Activated gamma-delta T cell treated with anti-CD3 and anti-CD28 coated beads, Interleukin-2, amount 50 U/mL, for 16 hours (primary cell): Measurements from ENCODE around the gene LY6G6D.

Experiments
- DNase-seq: peaks from one replicate; pipeline ENCODE4 v3.0.0-alpha.2; 2020; ENCODE audit warnings: low read depth

LY6G6D gene

DNA sequence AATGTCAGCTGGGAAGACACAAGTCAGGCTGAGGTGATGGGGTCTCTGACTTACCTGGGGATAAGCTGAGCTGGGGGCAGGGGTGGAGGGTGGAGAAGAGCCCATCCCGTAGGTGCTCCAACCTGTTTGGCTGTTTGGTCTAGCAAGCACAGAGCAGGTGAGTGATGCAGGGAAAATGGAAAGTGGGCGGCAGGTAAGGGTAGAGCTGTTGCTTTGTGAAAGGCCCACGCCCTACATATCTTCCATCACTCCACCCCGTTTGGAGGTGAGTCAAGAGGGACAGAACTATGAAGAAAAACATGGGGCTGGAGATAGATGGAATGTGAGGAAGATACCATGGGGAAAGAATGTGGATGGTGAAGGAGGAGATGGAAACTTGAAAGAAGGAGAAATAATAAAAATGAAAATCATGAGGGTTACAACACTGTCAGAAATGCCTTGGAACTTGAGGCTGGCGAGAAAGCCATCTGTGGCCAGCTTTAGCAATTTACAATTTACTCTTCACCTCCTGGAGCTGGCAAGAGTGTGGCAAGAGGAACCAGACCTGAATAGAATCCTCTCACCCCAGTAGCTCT, 5.1 kb downstream of the LY6G6D start:
- no peak for DNase-seq

DNA sequence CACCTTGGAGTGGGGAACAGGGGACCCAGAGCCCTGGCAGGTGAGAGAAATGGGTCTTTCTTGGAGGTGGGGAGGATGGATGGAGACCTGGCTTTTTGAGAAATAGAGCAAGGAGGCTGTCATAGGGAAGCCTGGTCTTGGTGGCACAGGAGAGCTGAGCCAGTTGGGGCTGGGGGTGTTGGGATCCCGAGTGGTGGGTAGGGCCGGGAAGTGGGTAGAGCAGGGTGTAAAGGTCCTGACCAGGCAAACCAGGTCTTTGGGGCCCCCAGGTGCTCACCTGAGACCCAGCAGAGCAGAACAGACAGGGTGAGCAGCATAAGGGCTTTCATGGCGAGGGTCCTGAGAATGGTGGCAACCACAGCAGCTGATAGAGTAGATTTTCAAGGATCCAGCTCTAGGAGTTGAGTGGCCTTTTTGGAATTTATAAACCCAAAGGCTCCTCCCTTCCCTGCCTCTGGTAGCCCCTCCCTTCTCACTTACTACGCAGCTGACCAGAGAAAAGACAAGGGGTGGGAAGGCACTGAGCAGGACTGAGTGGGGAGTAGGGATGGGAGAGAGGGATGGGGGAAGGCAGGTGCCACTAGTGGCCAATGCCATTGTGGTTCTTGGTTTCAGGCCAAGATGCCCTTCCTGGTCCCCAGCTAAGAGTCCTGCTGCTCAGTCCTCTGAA, 6.3 kb downstream of the LY6G6D start, which contains the start of gene LY6G6C:
Gene LY6G6C, minus strand, starts transcription at position 396 of the 670 bp plus-strand sequence. Its CDS starts 67 bp downstream, at position 329.
- DNase-seq = no peak

DNA sequence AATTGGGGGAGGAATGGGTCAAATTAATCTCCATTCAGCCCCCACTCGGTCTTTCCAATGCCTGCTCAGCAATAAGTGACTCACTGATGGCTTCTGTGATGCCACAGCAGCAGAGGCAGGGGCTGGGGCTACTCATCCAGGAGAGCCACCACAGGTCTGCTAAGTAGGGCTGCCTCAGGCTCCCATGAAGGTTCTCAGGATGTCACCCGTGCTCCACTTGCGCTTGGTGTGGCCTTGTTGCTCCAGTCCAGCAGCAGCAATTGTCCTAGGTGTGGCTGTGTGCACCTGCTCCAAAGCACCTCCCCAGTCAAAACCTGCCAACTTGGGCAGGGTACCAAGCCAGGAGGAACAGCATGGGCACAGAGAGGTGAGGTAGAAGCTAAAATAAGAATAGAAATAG, 7.0 kb downstream of the LY6G6D start:
- no peak for DNase-seq

DNA sequence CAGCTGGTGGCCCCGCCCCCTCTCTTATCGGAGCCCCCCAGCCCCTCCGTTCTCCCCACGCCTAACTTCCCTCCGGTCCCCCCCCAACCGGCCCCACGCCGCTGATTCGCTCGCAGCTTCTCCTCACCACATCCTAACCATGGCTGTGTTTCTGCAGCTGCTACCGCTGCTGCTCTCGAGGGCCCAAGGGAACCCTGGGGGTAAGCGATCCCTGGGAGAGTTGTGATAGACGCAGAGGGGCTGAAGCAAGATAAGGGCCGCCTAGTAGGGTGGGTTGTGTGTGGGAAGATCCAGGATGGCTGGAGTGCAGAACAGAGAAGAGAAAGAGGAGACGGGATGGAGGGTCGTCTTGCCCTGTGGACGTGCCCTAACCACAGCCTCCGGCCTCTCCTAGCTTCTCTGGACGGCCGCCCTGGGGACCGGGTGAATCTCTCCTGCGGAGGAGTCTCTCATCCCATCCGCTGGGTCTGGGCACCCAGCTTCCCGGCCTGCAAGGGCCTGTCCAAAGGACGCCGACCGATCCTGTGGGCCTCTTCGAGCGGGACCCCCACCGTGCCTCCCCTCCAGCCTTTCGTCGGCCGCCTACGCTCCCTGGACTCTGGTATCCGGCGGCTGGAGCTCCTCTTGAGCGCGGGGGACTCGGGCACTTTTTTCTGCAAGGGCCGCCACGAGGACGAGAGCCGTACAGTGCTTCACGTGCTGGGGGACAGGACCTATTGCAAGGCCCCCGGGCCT, 8.3 kb downstream of the LY6G6D start, which contains the start of gene MPIG6B:
Gene MPIG6B, plus strand, starts transcription at position 129 of the 735 bp plus-strand sequence. Its CDS starts 11 bp downstream, at position 140.
- DNase-seq = no peak

DNA sequence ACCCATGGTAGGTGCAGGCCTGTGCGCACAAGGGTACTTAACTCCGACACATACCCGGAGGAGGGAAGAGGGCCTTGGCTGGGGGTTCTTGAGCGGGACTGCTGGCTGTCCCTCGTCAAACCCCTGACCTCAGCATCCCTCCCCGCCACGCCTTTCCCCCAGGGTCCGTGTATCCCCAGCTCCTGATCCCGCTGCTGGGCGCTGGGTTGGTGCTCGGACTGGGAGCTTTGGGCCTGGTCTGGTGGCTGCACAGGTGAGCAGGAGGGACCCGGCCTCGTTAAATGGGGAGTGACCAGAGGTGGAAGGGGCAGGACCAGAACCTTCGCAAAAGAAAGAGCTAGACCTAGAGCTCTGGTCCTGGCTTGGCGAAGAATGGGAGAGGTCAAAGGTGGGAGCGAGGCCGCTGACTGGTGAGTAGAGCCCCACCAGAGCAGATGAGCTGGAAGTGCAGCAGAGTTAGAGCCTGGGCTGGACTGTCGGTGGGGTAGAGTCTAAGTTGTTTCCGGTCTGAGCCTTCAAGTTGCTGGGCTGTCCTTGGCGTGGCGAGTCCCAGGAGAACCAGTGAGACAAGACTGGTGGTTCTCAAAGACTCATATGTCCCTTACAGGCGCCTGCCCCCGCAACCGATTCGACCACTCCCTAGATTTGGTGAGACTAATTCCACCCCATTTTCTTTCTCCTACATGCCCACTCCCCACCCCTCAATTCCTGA, 9.0 kb downstream of the LY6G6D start:
- DNase-seq = no peak

DNA sequence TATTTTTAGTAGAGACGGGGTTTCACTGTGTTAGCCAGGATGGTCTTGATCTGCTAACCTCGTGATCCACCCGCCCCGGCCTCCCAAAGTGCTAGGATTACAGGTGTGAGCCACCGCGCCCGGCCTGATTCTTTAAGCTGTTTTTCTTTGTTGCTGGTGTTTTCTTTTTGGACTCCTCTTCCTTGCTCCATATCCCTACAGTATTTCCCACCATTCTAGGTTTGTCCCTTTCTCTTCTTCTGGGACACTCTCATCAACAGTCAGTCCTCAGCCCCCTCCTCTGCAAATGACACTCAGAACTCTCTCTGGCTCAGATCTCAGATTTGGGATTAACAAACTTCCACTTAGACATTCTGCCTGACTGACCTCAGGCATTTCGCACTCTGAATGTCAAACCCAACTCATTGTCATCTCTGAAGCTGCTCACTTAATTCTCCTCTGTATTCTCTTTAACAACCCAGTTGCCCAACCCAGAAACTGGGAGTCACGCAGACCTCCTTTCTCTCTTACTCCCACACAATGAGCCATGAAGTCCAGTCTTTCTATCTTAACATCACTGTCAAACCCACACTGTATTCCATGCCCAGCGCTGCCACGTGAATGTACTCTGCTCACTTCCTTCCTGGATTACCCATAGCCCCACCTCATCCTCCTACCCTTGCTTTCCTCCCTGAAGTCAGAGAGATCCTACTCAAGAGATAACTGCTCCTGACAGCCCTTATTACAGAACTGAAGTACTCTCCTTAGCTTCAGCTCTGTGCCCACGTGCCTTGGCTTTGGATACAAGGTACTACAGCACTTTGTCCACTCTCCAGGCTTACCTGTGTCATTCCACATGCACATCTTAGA, 10.6 kb downstream of the LY6G6D start:
- no peak for DNase-seq

DNA sequence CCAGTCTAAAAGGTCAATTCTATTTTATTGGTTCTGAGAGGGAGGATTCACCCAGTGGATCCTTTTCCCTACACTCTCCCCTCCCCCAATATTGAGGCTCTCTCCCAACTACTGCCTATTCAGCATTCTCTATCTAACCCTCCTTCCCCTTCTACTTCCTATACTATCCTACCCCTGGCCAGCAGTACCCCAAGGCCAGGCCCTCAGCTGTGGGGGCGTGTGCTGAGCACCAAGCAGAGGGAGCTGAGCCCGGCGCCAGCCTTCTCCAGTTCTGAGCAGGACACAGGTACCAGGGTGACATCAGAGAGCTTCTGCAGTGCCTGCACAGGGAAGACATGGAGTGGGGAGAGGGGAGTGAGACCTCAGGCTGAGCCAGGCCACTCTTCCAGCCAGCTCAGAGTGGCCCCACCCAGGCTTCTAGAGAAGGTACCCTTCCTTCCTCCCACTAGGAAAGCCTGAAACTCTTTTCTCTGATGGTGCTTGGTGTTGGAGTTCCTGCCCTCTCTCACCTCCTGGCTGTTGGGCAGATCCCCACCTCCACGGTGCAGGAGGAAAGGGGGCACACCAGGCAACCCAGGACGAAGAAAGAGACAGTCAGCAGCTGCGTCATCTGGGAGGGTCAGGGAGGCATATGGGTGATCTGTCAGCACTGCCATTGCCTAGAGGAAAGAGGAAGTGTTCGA, 12.0 kb downstream of the LY6G6D start:
- DNase-seq = no peak

DNA sequence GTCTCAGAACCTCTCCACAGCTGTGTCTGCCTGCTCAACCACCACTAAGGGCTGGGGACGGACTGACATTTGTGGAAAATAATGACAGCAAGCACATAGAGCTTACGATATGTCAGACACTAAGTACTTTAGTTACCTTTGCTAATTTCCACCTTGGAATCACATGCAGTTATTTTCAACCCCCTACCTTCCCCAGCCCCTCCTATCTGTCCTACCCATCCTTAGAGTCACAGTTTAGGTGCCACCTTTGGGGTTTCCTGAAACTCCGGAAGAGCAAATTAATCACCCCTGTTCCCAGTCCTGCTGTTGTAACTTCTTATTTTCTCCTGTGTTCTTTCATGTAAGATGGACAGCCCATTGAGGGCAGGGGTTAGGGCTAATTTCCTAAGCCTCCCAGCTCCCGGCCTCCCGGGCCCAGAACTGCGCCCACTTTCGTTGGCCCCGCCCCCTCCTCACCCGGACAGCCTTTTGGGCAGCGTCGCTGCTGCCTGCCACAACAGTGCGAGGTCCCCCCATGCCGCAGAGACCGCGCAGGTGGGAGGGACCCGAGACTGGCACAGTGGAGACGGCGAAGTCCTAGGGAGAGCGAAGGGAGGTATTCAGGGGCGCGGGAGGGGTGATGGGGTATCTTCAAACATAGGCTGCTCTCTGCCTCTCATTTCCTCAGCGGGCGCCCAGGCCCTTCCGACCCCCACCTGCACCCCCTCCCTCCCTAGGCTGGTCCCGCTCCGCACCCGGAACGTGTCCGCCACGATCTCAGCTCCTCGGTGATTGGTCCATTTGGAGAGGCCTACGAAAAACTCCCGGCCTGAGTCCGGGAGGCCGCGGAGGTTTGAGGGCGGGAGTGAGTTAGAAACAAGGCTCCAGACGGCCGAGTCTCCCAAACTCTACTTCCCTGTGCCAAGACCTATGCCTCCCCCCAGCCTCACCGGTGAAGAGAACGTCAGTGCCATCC, 12.8 kb downstream of the LY6G6D start:
- DNase-seq = no peak

DNA sequence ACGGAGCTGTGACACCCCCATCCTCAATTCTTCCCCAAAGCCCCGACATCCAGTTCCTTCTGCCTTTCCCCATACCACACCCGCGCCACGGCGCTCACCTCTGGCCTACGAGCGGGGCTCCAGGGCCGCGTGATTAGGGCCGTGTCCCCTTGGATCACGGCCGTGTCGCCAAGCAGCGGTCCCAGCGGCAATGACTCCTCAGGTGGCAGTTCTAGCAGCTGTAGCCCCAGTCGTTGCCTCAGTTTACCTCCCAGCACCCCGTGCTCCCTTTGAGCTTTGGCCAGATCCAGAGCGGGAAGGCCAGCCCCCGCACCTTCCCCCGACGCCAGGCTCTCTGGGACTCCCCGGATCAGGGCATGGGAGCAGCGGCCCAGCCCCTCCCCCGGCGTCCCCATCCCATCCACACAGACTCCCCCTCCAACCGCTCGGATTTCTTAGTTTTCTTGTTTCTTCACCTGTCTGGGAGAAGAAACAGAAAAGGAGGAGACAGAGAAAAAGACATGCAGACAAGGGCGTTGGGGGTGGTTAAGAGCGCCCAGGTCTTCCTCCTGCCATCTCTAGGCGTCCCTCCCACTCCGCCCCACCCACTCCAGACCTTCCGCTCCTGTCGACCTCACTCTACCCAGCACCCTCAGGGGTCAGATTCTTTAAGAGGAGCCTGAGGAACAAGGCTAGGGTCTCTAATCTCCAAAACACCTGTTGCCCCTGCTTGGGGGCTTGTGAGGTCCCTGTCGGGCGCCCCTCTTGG, 13.8 kb downstream of the LY6G6D start, which contains the start of gene DDAH2:
Gene DDAH2, minus strand, starts transcription at position 533 of the 748 bp plus-strand sequence. Its CDS starts 138 bp downstream, at position 395.
- no peak for DNase-seq

DNA sequence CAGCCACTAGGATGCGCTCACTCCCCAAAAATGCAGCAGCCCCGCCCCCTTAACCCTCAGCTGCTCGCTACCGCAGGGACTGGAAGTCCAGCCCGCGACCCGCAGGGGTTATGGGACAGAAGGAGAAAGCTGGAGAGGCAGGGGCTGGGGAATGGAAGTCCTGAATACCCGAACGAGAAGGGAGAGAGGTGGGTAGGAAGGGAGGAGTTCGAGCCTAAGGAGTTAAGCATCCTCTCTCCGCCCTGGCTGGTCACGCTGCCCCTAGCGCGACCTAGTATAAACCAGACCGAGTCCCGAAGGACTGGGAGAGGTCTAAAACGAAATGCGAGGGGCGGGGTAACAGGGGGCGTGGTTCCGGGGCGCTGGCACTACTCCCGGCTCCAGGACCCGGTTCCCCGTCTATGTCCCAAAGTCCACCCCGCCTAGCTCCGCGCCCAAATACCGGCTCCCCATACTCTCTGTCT, 14.4 kb downstream of the LY6G6D start:
- peak; percentile 71 for DNase-seq

DNA sequence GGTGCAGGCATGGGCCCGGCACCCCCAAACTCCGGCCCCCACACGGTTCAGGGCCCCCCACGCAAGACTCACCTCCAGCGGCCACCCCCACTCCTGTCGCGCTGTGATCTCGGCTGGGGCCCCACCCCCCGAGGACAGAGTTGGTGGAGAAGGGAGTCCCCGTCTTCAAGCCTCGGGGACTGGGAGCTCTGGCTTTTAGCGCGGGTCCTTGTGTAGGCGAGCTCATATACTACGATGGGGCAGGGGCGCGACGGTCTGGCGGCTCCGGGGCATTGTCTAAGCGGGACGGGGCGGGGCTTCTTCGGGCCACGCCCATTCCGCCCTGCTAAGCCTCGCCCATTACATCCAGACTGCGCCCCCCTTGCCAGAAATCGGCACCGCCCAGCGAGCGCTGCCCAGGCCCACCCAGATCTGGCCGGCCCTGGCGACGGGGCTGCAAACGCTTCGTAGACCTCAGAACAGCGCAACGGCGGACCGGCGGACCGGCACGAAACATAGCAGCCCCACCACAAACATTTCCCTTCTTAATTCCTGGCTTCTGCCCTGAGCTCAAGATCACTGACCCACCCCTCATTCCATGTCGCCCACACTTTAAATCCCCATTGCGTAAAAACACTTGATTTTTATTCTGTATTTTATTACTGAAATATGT, 15.0 kb downstream of the LY6G6D start:
- peak; percentile 56 for DNase-seq

DNA sequence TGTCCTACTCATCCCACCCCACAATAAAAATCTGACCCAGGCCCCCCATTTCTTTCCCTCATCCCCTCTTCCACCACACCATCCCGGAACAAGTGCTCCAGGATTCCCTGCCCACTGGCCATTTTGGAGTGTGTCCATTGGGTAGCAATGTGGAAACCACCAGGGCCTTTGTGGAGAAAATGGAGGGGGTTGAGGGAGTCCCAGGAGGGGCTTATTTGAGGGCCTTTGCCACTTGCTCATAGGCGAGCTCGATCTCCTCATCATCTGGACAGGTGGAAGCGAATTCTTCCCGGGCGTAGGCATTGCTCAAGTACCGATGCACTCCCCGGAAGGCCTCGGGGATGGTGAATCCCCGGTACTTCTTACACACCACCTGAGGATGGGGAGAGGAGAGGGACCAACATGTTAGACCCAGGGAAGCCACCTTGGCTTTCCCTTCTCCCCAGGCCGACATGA, 15.5 kb downstream of the LY6G6D start:
- no peak for DNase-seq

DNA sequence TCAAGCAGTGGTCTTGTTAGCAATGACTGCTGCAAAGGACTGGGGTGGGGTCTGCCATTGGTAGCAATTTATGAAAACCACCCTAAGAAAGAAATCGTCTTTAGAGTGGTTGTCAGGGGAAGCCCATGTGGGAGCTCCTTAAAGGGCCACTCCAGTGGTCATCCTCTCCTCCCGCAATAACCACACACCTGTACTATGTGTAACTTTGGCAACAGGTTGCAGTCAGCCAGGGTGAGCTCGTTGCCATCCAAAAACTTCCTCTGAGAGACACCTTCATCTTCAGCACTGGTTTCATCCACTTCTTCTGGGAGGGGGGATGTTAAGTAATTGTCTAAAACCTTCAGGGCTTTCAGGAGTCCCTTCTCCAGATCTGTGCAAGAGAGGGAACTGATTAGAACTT, 16.9 kb downstream of the LY6G6D start:
- no peak for DNase-seq

DNA sequence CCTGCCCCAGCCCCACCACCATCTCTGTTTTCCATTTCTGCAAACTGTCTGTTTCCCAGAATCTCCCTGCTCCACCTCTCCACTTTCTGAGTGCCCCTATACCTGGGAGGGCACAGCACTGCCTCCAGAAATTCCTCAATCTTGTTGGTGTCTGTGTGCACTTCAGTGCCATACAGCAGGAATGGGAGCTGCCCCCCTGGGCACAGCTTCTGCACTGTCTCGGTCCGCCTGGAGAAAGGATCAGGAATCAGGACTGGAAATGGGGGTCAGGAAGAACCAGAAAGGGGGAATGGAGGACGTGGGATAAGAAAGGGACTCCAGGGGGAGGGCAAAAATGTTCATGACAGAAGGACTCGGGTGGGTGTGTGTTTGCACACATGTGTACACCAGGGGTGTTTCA, 18.6 kb downstream of the LY6G6D start:
- DNase-seq = no peak

DNA sequence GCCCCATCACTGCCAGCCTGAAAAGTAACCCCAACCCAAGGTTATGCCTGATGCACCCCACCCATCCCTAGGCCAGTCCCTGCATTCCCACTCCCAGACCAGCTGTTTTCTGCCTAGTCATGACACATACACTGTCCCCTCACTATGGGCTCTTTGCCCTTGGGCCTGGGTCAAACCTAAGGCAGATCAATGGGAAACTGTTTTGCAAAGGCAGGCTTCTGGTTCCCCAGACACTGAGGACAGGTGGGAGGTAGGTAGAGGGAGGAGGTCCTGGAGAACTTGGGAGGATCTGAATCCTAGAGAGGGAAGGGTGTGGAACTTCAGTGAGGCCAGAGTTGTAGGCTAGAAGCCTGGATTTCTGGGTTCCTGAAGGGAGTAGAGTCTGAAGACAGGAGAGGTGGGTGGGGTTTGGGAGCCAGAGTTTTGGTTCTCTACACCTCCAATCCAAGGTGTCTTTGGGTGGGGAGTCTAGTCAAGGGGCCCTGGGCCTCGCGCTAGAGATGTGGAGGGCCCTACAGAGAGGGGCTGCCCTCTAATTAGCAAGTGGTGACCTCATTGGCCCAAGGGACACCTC, 19.2 kb downstream of the LY6G6D start:
- no peak for DNase-seq

DNA sequence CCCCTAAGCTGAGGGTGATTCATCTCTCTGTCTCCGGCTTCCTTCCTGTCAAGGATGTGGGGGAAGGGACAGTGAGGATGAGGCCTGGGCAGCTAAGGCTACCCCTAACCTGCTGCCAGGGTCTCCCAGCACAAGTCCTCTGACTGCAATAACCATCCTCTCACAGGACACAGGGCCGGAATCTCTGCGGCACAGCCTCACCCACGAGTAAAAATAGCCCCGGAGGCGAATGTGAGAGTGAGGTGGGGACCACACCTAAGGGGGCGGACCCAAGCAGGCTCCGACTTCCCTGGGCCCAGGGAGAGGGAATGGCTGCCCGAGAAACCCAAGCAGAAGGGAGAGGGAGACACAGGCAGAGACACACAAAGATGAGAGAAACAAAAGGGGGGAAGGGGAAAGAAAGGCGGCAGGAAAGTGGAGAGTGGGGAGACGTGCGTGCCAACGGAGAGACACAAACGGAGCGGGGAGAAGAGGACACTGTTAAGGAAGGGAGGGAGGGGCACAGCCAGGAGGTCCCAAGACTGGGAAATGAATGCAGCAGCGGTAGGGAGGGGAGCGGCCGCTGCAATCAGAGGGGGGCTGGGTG, 19.8 kb downstream of the LY6G6D start:
- DNase-seq = peak; percentile 42

DNA sequence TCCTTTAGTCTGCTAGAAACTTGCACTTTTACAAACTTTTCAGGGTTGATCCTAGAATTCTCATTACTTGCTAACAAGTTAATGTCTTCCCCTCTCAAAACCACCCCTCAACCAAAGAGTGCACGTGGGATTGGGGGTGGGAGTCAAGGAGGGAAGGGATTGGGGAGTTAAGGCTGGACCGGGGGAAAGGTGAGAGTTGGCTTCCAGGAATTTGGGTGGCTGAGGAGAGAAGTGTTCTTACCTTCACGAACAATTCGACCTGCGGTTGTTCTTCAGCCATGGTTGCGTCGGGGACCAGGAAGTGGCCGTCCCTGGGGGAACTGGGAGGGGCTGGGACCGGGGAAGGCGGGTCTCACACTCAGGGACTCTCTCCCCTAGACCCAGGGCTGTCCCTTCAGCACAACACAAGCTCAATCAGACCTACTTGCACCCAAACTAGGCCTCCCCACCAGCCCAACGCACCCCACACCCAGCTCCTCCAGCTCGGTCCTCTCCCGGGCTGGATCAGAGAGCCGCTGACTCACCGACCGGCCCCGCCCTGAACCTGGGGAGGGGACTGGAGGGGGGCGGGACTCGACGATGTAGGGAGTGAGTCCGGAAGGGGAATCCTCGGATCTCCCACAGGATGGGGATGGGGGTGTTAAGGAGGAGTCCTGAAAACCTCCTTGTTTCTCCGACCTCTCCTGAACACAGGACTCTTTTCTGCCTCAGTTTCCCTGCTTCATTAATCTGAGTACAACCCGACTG, 21.0 kb downstream of the LY6G6D start, which contains the start of gene CLIC1:
Gene CLIC1, minus strand, starts transcription at position 510 of the 747 bp plus-strand sequence. Its CDS starts 230 bp downstream, at position 280.
- DNase-seq = peak; percentile 44
